GM12865 (cell line): ENCODE results near the gene BRPF3.

Experiments used
- DNase-seq: peaks from one replicate; pipeline ENCODE4 v3.0.0; 2010; ENCODE audit warnings: low read depth
- H3K4me3 ChIP-seq: 2 replicates; pipeline ENCODE4 v1.5.1; 2011; ENCODE audit warnings: mild to moderate bottlenecking, low read depth, low read length, control low read depth
- TF ChIP-seq, protein P1 (sequence below): IDR thresholded peaks from 2 replicates; pipeline ENCODE4 v1.5.1; 2011; ENCODE audit warnings: low read length, control low read depth, low read depth, inconsistent platforms; ENCODE audit not compliant: insufficient read depth; ENCODE audit errors: missing control alignments

Gene BRPF3

DNA sequence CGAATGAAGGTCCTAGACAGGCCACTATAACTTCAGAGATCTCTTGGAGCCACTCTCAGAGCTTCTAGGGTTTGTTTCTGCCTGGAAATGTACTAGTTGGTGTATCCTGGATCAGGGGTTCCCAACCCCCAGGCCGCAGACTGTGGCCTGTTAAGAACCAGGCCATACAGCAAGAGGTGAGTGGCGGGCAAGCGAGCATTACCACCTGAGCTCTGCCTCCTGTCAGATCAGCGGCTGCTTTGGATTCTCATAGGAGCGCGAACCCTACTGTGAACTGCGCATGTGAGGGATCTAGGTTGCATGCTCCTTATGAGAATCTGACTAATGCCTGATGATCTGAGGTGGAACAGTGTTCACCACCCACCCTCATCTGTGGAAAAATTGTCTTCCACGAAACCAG is 2.4 kb downstream of the BRPF3 start:
- DNase-seq, result no peak
- TF ChIP-seq, protein P1, sequence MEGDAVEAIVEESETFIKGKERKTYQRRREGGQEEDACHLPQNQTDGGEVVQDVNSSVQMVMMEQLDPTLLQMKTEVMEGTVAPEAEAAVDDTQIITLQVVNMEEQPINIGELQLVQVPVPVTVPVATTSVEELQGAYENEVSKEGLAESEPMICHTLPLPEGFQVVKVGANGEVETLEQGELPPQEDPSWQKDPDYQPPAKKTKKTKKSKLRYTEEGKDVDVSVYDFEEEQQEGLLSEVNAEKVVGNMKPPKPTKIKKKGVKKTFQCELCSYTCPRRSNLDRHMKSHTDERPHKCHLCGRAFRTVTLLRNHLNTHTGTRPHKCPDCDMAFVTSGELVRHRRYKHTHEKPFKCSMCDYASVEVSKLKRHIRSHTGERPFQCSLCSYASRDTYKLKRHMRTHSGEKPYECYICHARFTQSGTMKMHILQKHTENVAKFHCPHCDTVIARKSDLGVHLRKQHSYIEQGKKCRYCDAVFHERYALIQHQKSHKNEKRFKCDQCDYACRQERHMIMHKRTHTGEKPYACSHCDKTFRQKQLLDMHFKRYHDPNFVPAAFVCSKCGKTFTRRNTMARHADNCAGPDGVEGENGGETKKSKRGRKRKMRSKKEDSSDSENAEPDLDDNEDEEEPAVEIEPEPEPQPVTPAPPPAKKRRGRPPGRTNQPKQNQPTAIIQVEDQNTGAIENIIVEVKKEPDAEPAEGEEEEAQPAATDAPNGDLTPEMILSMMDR, result no peak
- H3K4me3 ChIP-seq, result no peak overlapping the region

DNA sequence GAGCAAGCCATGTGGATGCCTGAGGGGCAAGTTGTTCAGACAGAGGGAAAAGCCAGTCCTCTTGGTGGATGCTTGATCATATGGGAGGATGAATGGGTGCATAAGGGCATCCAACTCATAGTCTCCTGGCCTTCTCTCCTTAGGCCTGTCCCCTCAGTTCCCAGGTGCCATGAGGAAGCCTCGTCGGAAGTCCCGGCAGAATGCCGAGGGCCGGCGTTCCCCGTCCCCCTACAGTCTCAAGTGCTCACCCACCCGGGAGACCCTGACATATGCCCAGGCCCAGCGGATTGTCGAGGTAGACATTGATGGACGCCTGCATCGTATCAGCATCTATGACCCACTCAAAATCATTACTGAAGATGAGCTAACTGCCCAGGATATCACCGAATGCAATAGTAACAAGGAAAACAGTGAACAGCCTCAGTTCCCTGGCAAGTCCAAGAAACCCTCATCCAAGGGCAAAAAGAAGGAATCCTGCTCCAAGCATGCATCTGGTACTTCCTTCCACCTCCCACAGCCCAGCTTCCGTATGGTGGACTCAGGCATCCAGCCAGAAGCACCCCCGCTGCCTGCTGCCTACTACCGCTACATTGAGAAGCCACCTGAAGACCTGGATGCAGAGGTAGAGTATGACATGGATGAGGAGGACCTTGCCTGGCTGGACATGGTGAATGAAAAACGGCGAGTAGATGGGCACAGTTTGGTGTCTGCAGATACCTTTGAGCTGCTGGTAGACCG is 3.8 kb downstream of the BRPF3 start:
- H3K4me3 ChIP-seq, result no peak overlapping the region
- TF ChIP-seq, protein P1, result no peak

DNA sequence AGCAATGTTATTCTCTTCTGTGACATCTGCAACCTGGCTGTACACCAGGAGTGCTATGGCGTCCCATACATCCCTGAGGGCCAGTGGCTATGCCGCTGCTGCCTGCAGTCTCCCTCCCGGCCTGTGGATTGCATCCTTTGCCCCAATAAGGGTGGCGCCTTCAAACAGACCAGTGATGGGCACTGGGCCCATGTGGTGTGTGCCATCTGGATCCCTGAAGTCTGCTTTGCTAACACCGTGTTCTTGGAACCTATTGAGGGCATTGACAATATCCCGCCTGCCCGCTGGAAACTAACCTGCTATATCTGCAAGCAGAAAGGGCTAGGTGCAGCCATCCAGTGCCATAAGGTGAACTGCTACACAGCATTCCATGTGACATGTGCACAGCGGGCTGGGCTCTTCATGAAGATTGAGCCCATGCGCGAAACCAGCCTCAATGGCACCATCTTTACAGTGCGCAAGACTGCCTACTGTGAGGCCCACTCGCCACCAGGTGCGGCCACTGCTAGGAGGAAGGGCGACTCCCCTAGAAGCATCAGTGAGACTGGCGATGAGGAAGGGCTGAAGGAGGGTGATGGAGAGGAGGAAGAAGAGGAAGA is 4.6 kb downstream of the BRPF3 start:
- DNase-seq, result no peak

More for the DNA sequence above, 3.8 kb downstream of the BRPF3 start:
- no peak for DNase-seq

DNA sequence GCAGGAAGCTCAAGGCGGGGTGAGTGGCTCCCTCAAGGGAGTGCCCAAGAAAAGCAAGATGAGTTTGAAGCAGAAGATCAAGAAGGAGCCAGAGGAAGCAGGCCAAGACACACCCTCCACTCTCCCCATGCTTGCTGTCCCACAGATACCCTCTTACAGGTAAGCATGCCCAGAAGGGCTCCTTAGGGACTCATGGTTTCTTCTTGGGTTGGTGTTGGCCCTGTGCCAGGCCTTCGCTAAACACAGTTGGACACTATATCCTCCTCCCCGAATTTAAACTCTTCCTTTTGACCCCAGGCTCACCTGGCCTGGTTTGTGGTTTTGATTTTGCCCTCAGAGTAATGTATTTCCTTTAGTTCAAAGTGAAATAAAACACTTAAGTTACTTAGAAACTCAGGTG is 5.1 kb downstream of the BRPF3 start:
- TF ChIP-seq, protein P1, result no peak

More for the DNA sequence above, 4.6 kb downstream of the BRPF3 start:
- TF ChIP-seq, protein P1, result no peak
- no peak overlapping the region for H3K4me3 ChIP-seq

DNA sequence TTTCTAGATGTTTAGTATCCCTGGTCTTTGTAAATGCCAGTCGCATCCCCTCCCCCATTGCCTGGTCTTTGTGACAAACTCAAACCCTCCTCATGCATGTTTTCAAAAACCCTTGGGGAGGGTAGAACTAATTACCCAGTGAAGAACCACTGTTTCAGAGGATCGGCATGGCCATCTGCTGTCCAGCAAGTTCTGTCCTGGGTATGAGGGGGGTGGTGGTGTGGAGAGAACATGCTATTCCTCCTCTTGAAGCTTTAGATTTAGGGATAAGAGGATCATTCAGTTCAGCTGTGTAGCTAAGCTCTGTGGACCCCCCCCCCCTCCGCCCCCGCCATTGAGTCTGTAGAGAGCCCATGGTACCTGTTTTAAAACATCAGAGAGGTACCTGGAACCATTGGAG is 5.6 kb downstream of the BRPF3 start:
- no peak overlapping the region for H3K4me3 ChIP-seq
- no peak for DNase-seq
- TF ChIP-seq, protein P1, result no peak

More for the DNA sequence above, 5.1 kb downstream of the BRPF3 start:
- no peak overlapping the region for H3K4me3 ChIP-seq
- no peak for DNase-seq

DNA sequence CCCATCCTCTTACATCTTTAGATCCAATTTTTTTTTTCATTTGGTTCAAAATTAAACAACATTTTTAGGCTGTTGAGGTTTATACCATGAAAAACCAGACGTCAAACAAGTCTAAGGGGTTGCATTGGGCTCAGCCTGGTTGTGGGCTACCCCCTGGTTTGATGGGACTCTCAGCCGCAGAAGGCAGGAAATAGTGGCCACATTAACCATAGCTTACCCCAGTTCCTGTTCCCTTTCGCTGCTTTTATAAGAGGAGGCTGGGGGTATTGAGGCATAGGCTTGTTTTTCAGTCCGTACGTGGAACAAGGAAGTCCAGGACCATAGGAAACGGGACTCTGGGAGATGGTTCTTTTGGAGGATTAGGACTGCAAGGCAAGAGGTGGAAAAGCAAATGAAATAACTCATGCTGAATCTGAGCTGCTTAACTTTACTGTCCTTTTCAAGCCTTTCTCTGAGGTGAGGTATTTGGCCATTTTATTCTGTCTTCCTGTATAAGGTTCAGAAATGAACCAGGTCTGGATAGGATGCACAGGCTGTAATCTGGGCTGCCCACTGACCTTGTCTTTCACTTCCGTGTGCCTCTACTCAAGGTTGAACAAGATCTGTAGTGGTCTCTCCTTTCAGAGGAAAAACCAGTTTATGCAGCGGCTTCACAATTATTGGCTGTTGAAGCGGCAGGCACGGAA is 7.7 kb downstream of the BRPF3 start:
- H3K4me3 ChIP-seq, result no peak overlapping the region
- peak; percentile 65 for DNase-seq
- TF ChIP-seq, protein P1, result no peak

DNA sequence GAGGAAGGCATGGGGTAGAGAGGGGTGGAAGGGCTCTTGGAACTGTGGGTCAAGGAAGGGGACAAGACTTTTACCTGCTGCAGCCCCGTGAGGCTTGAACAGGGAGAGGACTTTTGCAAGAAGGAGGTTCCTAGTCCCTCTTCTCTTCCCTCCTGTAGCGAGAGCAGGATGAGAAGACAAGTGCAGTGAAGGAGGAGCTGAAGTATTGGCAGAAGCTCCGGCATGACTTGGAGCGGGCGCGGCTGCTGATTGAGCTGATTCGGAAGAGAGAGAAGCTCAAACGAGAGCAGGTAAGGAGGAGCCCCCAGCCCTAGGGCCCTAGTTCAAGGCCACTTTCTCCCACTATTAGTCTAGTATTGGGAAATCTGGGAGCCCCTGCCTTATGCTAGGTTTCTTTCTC is 10.6 kb downstream of the BRPF3 start:
- DNase-seq, result no peak
- TF ChIP-seq, protein P1, result no peak
- H3K4me3 ChIP-seq, result no peak overlapping the region
